GM04504 (cell line): ENCODE results near the gene EFNA2.
"Not testable (repeated sequence)": the region's sequence is repeated elsewhere in the genome, so short reads cannot be mapped to it uniquely, and the experiment has no call there.

Source experiments
- DNase-seq: peaks from one replicate; pipeline ENCODE4 v3.0.0-alpha.2; 2012; ENCODE audit warnings: low read depth

EFNA2 gene

GRCh38 chr19:1298235-1298634 is 12.6 kb downstream of the EFNA2 start:
- DNase-seq: no peak

GRCh38 chr19:1299801-1300200 is 14.1 kb downstream of the EFNA2 start:
- no peak for DNase-seq

GRCh38 chr19:1300744-1301490 is 15.2 kb downstream of the EFNA2 start:
- DNase-seq: no peak

DNA sequence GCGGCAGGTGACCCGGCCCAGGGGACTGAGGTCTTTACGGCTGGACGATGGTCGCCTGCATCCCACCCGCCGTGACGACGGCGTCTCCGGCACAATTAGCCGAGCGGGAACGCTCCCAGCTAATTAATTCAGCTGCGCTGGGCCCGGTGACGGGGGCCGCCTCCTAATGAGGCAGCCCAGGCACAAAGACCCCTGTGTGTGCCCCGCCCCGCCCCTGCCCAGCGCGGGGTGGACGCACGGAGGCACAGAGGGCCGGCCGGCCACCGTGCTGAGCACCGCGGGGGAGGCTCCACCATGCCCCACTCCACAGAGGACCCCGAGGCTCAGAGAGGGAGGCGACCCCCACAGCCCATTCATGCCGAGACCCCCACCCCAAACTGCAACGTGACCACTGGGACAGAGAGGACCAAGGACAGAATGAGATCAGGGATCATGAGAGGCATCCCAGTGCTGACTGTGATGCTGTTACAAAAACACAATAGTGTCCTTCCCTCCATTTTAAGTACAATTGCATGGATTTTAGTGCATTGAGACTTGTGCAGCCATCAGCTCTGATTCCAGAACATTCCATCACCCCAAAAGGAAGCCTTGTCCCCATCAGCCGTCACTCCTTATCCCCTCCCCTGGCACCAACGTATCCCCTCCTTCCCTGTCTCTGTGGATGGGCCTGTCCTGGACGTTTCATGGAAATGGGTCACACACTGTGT is 17.0 kb downstream of the EFNA2 start:
- no peak for DNase-seq

DNA sequence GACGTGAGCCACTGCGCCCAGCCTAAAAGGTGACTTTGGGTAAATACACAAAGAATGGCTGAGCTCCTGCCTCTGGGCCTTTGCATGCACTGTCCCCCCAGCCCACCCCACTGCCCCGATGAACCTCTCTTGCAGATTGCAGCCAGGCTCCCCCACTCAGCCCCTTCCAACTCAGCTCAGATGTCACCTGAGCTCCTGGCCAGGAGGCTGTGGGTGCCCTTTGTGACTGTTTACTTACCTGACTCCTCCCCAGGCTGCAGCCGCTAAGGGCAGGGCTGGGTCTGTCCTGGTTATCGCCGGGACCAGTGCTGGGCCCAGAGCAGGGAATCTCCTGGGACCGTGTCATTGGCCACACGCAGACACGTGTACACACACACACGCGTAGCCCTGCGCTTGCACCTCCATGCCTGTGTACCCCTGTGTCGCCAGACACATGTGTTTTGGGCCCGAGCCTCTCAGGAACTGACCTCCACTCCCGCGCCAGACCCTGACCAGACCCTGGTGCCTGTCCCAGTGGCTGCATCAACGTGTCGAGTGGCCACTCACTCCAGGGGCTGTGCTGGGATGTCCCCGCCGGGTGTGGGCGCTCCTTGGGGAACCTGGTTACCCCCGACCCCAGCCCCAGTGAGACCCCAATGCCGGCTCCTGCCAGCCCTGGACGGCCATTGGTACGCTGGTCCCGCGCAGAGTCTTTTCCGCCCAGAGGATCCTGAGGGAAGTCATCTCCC is 18.7 kb downstream of the EFNA2 start:
- no peak for DNase-seq

GRCh38 chr19:1305354-1305753 is 19.7 kb downstream of the EFNA2 start:
- not testable (repeated sequence) for DNase-seq

DNA sequence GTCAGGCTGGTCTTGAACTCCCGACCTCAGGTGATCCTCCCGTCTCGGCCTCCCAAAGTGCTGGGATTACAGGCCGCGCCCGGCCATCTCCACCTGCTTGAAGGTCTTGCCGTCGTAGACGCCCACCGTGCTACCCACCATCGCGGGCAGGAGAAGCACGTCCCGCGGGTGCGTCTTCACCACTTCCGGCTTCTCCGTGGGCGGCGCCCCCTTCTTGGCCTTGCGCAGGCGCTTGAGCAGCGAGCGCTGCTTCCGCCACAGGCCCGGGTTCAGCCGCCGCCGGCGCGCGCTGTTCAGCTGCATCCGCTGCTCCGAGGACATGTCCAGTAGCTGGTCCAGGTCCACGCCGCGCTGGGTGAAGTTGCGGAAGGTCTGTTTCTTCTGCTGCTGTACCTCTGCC is 21.6 kb downstream of the EFNA2 start:
- no peak for DNase-seq

- DNase-seq: no peak
Measured at GRCh38 chr19:1307755-1308303, 22.2 kb downstream of the EFNA2 start.

DNA sequence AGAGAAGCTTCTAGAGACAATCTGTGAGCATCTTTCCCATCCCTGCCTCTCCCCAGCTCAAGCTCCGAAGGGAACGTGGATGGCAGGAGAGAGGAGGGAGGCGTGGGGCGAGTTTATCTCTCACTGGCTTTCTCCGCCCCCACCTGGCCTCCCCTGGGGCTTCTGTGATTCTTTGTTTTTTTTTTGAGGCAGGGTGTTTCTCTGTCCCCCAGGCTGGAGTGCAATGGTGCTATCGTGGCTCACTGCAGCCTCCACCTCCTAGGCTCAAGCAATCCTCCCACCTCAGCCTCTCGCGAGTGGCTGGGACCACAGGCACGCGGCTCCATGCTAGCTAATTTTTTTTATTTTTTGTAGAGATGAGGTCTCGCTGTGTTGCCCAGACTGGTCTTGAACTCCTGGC is 23.0 kb downstream of the EFNA2 start:
- DNase-seq: no peak

- DNase-seq: no peak
Measured at GRCh38 chr19:1309977-1310852, 24.5 kb downstream of the EFNA2 start.

GRCh38 chr19:1310853-1311180 is 25.1 kb downstream of the EFNA2 start:
- no peak for DNase-seq

DNA sequence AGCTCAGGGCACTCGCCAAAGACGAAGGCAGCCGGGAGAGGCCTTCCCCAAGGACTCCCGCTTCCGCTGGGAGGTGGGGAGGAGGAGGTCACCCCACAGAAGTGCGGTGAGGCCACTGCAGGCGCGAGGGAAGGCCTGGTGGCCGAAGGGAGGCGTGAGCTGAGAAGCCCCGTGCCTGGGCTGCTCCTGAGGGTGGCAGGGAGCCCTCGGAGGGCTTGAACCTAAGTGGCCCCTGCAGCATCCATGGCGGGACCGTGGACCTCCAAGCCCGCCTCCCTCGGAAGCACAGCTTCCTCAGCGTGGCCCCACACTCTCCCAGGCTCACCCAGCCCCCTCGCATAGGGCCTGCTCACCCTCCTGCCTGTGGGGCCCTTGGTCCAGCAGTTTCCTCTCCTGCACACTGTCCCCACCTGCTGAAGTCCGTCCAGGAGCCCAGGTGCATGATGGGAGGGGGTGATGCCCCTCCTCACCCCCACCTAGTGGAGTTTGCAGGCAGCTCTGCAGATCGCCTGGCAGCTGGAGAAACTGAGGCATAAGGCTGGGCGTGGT is 25.9 kb downstream of the EFNA2 start:
- no peak for DNase-seq

DNA sequence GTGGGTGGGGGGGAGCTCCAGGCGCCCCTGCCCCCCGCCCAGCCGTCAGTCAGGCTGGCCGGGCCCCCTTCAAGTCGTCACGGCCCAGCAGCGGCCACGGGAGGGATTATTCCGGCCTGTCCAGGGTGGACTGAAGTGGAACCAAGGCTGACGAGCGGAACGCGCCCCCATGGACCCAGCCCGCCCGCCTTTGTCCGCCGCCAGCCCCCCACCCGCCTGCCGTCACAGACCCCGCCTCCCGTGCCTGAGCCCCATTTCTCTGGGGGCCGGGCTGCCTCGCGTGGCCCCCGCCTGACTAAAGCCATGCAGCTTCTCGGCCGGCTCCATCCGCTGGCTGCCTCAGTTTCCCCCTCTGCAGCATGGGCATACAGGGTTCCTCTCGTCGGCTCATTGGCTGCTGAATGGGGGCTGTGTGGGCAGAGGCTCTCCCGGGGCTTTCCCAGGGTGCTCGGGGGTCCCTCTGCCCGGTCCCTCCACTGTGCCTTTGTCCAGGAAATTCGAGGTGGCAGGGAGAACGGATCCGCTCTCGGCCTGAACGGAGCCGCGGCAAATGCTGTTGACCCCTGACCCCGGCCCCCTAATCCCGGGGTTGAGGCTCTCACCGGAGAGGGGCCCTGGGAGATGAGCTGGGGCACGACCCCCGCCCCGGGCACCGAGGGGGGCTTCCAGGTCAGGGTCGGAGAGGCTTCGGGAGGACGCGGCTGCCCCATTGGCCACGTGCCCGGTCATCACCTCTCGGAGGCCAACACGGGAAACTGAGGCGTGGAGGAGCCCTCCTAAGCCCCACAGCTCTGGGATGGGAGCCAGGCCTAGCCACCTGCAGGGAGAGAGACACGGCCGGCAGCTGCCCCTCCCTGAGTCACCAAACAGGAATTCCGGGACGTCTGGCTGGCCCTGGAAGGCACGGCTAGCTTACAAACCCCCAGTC is 27.4 kb downstream of the EFNA2 start:
- DNase-seq: peak; percentile 6

- no peak for DNase-seq
Measured at GRCh38 chr19:1313695-1314613, 28.3 kb downstream of the EFNA2 start.

GRCh38 chr19:1315470-1316166 is 29.9 kb downstream of the EFNA2 start:
- peak; percentile 20 for DNase-seq

- no peak for DNase-seq
Measured at GRCh38 chr19:1316466-1316865, 30.8 kb downstream of the EFNA2 start.

- DNase-seq: no peak
Measured at GRCh38 chr19:1317274-1318003, 31.8 kb downstream of the EFNA2 start.
